C4-2B (cell line): ENCODE measurements around the gene CA5A.

Experiments
- ZFX ChIP-seq: fragments of 450-650 bp; IDR thresholded peaks from 2 replicates; pipeline ENCODE4 v1.6.1; 2017
- TF ChIP-seq, protein P1 (sequence below): fragments of 450-650 bp; conservative IDR thresholded peaks from 2 replicates; pipeline ENCODE4 v1.5.1; 2017; ENCODE audit warnings: mild to moderate bottlenecking

DNA sequence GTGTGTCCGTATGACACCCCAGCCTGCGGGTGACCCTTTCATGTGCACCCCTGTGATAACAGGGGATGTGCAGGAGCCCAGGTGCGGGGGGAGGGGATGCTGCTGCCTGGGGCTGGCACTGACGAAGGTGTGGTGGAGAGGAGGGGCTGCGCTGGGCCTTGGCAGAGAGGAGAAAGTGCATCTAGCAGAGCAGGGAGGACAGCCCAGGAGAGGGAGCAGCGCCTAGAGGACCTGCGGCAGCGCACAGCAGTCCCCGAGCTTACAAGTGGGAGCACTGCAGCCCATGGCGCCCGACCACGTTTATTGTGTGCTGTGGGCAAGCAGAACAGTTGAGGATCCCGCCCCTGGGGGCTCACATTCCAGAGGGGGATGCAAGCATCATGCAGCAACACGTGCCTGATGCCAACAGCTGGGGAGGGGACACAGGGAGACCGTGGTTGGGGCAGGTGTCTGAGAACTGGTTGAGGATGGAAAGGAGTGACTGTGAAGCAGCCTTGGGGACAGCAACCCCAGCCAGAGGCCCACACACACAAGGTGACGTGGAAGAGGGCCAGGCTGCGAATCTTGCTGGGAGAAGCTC, 56.1 kb downstream of the CA5A start:
- TF ChIP-seq, protein P1, sequence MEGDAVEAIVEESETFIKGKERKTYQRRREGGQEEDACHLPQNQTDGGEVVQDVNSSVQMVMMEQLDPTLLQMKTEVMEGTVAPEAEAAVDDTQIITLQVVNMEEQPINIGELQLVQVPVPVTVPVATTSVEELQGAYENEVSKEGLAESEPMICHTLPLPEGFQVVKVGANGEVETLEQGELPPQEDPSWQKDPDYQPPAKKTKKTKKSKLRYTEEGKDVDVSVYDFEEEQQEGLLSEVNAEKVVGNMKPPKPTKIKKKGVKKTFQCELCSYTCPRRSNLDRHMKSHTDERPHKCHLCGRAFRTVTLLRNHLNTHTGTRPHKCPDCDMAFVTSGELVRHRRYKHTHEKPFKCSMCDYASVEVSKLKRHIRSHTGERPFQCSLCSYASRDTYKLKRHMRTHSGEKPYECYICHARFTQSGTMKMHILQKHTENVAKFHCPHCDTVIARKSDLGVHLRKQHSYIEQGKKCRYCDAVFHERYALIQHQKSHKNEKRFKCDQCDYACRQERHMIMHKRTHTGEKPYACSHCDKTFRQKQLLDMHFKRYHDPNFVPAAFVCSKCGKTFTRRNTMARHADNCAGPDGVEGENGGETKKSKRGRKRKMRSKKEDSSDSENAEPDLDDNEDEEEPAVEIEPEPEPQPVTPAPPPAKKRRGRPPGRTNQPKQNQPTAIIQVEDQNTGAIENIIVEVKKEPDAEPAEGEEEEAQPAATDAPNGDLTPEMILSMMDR: no peak
- no peak for TF ChIP-seq ZFX
